NCI-H526 treated with DMSO at 0.1 percent for 48 hours (cell line): ENCODE measurements around the gene STEAP1B.
"Not testable (repeated sequence)": the region's sequence is repeated elsewhere in the genome, so short reads cannot be mapped to it uniquely, and the experiment has no call there.

ENCODE experiments used
- DNase-seq: peaks from one replicate; lab custom pipeline; 2025; lab: John Stamatoyannopoulos, UW

STEAP1B gene

GRCh38 chr7:22499888-22500689 lies at the start of gene STEAP1B:
Gene STEAP1B (minus strand): TSS chr7:22500188. CDS start chr7:22494855, 5,333 bp downstream.
- peak; percentile 34 for DNase-seq

- no peak for DNase-seq
Measured at GRCh38 chr7:22549051-22549450, 49.1 kb upstream of the STEAP1B start.

DNA sequence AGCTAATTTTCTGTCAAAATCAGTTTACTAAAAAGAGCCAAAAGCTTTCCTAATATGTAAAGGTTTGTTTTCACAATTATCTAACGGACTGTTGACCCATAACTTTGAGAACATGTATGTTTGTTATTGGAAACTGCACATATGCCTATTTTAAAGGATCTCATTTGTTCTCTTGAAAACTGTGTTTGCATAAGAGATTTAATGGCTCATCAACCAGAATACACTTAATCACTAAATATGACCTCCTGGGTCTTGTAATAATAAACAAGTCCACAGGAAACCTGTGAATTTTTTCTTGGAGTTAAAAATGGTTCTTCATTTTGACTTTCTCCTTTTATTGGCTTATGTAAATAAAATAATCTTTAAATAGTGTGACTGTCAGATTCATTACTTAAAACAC lies 48.3 kb upstream of the STEAP1B start:
- no peak for DNase-seq

- DNase-seq: no peak
Measured at GRCh38 chr7:22546769-22547168, 46.8 kb upstream of the STEAP1B start.

DNA sequence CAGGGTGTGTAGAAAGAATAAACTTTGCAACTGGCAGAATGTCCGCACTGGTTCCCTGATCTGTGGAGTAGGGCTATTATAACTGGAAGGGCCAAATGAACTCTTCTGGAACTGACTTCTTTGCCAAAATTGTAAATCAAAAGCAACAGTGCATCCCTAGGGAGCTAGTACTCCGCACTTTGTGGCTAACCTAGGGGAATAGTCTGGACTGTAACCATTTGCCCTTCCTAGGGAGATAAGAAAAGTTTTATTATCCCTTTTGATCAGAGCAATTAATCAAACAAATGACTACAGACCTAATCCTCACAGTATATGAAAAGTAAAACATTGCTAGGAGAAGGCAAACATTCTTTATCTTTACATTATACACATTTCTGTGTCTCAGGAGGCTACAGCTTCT lies 45.5 kb upstream of the STEAP1B start:
- no peak for DNase-seq

GRCh38 chr7:22544245-22544644 lies 44.3 kb upstream of the STEAP1B start:
- no peak for DNase-seq

- no peak for DNase-seq
Measured at GRCh38 chr7:22543169-22543568, 43.2 kb upstream of the STEAP1B start.

- DNase-seq: no peak
Measured at GRCh38 chr7:22542669-22543068, 42.7 kb upstream of the STEAP1B start.

DNA sequence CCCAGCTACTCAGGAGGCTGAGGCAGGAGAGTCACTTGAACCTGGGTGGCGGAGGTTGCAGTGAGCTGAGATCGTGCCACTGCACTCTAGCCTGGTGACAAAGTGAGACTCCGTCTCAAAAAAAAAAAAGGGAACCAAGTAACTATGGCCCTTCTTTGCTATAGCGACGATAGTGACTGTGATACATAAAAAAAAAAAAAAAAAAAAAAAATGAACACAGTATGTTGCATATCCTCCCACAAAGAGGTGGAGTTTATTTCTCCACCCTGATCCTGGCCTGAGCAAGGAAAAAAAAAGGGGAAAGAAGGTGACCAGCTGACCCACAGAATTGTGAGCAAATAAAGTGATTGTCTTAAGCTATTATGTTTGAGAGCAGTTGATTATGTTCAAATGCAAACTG lies 42.3 kb upstream of the STEAP1B start:
- no peak for DNase-seq

DNA sequence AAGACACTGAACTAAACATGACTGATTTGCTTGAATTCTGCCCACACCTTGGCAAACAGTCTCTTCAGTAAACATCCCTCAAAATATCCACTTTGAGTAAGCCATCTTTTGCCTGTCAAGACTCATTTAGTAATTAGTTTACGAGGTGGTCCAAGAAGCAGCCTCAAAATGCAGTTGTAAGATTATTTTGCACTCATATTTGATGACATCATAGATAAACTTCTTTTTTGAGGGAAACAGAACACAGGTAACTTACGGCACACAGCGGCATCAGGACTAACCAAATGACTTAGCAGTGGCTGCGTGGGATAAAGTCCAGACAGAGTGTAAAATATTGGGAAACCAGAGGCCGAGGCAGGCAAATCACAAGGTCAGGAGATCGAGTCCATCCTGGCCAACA lies 41.8 kb upstream of the STEAP1B start:
- no peak for DNase-seq

DNA sequence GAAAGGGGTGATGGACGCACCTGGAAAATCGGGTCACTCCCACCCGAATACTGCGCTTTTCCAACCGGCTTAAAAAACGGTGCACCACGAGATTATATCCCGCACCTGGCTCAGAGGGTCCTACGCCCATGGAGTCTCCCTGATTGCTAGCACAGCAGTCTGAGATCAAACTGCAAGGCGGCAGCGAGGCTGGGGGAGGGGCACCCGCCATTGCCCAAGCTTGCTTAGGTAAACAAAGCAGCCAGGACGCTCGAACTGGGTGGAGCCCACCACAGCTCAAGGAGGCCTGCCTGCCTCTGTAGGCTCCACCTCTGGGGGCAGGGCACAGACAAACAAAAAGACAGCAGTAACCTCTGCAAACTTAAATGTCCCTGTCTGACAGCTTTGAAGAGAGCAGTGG lies 28.5 kb upstream of the STEAP1B start:
- DNase-seq: not testable (repeated sequence)

GRCh38 chr7:22524353-22524947 lies 24.5 kb upstream of the STEAP1B start:
- not testable (repeated sequence) for DNase-seq

- DNase-seq: not testable (repeated sequence)
Measured at GRCh38 chr7:22523478-22524352, 23.7 kb upstream of the STEAP1B start.

GRCh38 chr7:22519560-22519959 lies 19.6 kb upstream of the STEAP1B start:
- DNase-seq: not testable (repeated sequence)

- DNase-seq: not testable (repeated sequence)
Measured at GRCh38 chr7:22516950-22517349, 17.0 kb upstream of the STEAP1B start.

DNA sequence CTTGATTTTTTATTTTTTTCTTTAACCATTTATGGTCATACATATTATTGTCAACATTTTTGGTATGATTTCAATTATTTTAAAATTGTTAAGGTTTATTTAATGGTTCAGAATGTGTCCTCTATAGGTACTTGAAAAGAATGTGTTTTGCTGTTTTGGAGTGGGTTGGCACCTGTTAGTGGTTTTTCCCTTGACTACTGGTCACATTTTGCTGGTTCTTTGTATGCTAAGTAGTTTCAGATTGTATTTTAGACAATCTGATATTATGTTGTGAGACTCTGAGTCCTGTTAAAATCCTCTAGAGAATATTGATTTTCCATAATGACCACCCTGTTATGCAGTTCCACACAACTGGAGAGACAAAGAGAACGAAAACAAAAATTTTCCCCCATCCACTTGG lies 15.0 kb upstream of the STEAP1B start:
- DNase-seq: not testable (repeated sequence)

GRCh38 chr7:22507320-22507719 lies 7.3 kb upstream of the STEAP1B start:
- DNase-seq: not testable (repeated sequence)

DNA sequence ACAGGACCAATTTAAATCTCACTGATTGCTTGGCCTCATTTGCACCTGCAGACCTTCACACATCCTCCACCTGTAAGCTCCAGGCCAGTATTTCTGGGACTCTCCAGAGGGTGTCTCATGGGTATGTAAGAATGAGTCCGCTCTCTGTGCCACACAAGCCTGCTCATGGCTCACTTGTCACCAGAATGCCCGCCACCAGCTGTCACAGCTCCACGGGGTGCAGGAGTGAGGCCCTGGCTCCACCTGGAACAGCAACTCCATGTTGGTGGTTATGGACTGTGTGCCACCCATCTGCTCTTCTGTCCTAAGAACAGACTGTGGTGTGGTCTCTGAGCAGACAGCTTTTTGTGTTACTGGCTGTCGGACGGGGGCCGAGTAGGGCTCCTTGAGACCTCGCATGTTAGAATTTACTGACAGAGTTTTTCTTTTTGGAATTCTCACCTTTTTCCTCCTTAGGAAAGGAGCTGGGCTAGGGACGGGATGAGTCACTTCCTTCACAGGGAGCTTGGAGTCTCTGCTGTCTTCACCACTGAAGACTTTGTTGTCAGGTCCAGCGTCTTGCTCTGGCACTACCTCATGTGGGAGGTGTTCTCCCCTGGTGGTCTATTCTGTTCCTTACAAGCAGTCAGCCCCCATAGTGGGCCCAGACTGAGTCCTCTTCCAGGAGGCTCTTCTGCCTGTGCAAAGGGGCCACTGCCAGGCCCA lies 6.5 kb upstream of the STEAP1B start:
- DNase-seq: not testable (repeated sequence)

- DNase-seq: not testable (repeated sequence)
Measured at GRCh38 chr7:22504519-22504918, 4.5 kb upstream of the STEAP1B start.

DNA sequence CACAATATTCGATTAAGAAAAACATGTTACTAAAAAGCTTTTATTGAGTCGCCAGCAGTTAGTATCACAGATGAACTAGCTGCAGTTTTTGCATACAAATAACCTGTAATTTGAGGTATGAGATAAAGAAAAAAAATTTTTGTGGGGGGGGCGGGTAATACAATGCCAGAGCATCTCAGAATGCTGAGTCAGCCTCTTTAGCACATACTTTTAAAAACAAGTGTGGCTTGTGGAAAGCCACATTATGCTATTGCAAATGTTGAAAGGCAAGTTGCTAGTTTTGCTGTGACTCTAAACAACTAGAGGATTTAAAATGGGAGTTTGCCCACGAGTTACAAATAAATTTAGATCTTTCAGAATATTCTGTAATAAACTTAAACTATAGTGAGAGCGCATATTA lies 2.1 kb upstream of the STEAP1B start:
- DNase-seq: not testable (repeated sequence)

DNA sequence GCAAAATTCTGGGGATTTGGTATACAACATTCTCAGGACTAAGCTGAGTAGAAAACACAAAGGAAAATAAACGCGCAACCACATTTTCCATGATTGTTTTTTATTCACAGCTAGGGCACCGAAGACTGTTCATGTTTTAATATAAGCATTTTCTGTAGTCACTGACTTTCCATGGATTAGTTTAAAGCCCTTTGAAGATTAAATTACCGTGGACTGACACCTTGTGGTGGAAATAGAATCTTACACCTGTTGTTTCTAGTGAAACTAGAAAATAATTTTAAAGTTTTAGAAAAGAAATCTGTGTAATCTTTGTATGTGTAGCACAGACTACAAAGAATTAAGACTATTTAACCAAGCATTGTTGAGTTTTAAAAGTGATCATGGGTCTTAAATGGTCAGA lies 1.3 kb upstream of the STEAP1B start:
- DNase-seq: peak; percentile 25

DNA sequence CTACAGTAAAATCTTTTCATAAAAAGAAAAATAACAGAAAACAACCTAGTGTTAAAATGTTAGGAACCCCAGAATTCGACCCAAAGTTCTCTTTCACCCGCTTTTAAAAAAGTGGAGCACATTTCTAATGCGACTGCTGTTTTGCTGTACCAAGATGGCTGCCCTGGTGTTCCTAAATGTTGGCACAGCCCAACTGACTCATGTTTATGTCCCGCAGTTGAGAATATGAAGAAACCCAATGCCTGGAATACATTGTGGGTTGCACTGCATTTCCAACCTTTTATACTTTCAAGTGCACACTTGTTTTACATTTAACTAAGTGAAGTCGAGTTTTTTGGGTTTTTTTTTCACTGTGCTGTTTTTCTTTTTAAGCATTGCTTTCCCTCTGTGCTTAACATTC lies 944 bp downstream of the STEAP1B start:
- no peak for DNase-seq
